ENCODE data around the gene HTT.

DNA sequence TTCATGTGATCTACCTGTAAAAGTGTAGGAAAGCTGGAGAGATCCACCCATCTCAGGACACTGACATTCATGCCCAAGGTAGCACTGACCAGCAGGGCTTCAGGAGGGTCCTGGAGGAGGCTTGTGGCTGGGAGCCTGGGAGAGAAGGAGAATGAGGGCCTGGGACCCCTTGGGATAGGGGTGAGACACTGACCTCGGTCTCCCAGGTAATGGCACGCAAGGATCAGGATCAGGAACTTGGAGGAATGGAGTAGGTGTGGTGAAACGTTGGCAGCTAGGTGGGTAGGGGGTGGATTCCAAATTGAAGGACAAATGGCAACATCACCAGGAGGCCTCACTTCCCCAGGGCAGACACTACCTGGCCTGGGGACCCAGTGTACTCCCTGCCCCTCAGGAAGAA lies 206.0 kb downstream of the HTT start:
- no peak for TF ChIP-seq POLR2A (IDR thresholded peaks at IDR 0.05; ENCODE audit: low read length)
- TF ChIP-seq GATA1 (IDR thresholded peaks at IDR 0.05; ENCODE audit: low read depth, low read length): no peak
